ENCODE measurements around the gene TMEM132D.
"Not testable (repeated sequence)": the region's sequence is repeated elsewhere in the genome, so short reads cannot be mapped to it uniquely, and the experiment has no call there.

The TMEM132D gene

GRCh38 chr12:129082441-129082840, 821.4 kb downstream of the TMEM132D start:
- FAIRE-seq = no peak

DNA sequence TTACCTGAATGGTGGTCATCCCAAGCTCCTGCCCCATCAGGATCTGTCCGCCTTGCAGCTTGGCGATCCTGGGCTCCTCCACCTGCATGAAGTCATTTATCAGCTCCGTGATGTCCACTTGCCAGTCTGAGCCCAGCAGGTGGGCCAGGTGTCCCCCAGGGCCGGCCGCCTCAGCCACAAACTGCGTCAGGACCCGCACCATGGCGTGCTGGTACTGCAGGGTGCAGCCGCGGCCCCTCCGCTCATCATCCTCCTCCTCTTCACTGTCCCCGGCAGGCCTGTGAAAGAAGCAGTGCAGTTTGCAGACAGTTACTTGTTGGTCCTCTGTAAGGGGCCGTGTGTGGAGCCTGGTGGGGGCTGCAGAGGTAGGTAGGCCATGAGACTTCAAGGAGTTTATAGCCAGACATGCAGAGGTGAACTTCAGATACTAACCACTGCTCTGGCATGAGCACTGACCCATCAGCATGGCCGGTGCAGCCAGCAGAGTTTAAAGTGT, 822.0 kb downstream of the TMEM132D start:
- FAIRE-seq = no peak

DNA sequence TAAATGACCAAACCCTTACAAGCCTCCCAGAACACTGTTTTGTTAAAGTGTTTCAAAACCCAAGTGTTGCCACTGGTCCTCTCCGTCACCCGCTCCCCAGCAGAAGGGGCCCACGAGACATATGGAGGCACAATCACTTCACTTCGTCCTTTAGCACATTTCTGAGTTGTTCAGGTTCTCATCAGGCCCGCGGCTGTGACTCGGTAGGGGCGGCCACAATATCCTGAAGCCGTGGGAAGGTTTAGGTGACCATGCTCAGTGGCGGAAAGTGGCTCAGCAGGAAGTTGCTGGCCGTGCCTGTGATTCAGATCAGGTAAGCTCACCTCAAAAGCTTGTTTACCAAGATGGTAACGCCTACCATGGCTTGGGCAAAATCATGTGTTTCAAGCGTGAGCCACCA, 823.0 kb downstream of the TMEM132D start:
- FAIRE-seq = no peak

- no peak for FAIRE-seq
Measured at GRCh38 chr12:129080391-129080790, 823.4 kb downstream of the TMEM132D start.

- no peak for FAIRE-seq
Measured at GRCh38 chr12:129079719-129080118, 824.1 kb downstream of the TMEM132D start.

GRCh38 chr12:129076441-129077320, 827.1 kb downstream of the TMEM132D start:
- no peak for FAIRE-seq

- no peak for FAIRE-seq
Measured at GRCh38 chr12:129075460-129076208, 828.2 kb downstream of the TMEM132D start.

DNA sequence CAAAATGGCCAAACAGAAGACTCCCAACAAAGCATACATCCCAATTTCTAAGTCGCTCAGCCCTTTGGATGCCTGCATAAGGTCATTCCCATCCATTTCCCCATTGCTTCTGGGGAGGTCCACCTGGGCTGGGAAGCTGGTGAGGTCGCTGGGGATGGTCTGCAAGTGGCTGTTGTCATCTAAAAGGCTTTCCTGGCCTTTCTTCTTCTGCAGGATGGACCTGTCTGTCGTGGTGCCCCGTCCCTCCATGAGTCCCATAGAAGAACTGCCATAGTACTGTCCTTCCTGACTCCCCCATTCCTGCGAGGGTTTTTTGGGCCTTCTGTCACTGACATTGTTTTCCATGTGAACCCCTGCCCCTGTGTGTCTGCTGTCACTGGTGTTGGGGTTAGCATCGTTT, 829.4 kb downstream of the TMEM132D start:
- no peak for FAIRE-seq

GRCh38 chr12:129073157-129073915, 830.5 kb downstream of the TMEM132D start:
- no peak for FAIRE-seq

GRCh38 chr12:129071362-129071761, 832.5 kb downstream of the TMEM132D start:
- no peak for FAIRE-seq

DNA sequence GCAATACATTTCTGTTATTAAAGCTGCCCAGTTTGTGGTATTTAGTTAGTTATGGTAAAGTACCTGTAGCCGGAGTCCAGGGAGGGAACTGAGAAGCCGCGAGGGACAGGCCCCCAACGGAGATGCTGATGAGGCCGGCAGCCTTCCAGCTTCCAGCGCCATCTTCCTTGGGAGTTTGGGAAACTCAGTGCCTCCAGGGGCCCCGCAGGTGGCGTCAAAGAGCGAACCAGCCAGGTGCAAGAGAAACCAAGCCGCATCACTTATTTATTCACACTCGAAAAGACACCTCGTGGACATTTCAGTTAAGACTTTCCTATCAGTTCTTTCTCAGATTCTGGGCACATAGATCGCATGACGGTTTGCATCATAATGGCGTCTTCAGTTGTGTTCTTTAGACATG, 833.9 kb downstream of the TMEM132D start:
- FAIRE-seq = no peak

GRCh38 chr12:129068684-129069083, 835.1 kb downstream of the TMEM132D start:
- FAIRE-seq = no peak

DNA sequence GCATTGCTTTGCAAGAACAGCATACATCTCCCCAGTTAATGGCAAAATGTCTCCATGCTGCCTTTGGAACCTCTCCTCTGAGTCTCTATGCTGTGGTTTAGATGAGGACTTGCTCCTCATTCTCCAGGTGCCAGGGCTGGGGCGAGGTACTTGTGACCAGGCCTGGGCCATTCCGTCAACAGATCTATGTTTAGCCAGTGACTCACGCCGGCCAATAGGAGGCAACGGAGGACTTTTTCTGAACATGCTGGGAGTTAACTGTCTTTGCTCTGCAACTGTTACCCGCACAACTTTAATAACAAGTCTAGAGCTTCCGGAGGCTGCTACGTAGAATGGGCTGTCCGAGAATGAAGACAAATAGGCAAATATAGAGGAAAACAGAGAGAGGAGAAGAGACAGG, 836.3 kb downstream of the TMEM132D start:
- no peak for FAIRE-seq

GRCh38 chr12:129064209-129064855, 839.5 kb downstream of the TMEM132D start:
- no peak for FAIRE-seq

- FAIRE-seq = no peak
Measured at GRCh38 chr12:129063600-129063999, 840.2 kb downstream of the TMEM132D start.

GRCh38 chr12:129053232-129053631, 850.6 kb downstream of the TMEM132D start:
- FAIRE-seq = no peak

DNA sequence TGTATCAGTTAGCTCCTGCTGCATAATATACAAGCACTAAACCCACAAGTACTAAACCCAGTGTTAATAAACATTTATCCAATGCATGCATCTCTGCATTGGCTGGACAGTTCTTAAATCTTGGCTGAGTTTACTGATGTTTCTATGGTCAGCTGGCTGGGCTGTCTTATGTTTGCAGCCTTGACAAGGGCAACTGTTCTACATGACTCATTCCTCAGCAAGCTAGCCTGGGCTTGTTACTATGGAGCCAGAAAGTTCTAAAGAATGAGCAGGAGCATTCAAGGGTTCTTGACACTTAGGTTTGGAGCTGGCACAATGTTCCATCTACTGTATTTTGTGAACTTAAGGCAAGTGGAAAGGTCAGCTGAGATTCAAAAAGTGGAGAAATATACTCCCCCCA, 851.5 kb downstream of the TMEM132D start:
- no peak for FAIRE-seq

DNA sequence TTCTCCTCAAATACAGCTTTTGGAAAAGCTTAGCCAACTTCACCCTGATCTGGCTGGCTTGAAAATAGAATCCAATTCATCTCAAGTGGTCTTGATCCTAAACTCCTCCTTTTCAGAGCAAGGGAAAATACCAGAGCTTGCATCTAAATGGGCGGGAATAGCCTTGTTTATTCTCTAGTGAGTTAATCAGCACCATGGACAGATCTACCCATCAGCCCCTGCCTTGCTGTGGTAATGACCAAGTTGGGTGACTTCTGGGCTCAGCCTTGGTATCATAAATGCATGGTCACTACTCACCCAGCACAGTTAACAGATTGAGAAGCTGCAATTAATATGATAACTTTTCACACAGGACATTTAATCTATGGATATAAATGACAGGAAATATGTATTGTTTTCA, 853.9 kb downstream of the TMEM132D start:
- FAIRE-seq = no peak

- not testable (repeated sequence) for FAIRE-seq
Measured at GRCh38 chr12:129043334-129043733, 860.5 kb downstream of the TMEM132D start.

DNA sequence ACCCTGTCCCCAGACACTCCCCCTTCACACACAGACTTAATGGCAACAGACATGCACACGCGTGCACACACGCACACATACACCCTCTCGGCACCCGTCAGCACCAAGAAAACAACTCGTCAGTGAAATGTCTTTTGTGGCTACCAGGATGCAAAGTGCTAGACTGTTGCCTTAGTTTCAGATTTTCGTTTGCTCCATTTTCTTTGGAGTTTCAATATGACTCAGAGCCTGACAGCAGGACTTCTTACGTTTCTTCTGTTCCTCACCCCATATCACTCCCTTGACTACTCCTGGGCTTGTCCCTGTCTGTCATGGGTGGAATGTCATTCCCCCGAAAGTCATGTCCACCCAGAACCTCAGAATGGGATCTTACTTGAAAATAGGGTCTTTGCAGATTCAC, 867.7 kb downstream of the TMEM132D start:
- FAIRE-seq = no peak

DNA sequence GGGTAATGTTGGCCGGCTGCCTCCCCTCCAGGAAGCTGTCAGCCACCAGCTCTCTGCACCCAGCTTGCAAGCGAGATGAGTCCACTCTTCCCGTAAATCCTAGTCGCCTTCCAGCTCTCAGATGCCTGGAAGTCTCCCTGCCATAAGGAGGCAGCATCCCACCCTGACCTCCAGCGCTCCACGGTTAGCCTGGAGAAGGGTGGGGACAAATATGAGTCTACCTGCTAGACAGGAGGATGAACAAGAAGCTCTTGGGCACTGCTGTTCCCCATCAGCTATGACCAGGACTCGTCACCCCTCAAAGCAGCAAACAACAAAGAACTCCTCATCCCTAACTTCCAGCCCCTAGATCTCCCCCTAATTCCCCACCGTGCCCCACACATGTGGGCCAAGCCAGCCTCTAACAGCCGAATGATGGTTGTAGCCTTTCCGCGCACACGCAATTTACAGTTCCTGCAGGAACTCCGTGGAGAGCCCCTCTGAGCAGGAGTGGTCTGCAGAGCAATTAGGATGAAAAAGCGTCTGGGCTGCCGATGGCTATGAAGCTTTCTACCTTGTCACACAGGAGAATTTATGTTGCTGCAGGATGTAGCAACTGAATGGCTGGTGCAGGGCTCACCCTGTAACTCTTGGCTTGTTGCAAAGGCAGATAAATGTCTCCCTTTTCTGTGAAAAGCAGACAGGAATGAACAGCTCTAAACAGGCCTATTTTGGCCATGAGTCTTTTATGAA, 869.1 kb downstream of the TMEM132D start:
- FAIRE-seq = no peak

- no peak for FAIRE-seq
Measured at GRCh38 chr12:129028844-129029243, 875.0 kb downstream of the TMEM132D start.
